ENCODE results near the gene SPAG16. TPM values are rescaled to one million over a fixed set of nuclear protein-coding genes. Genes with fewer than 3 reads are reported as not detected.

The SPAG16 gene
- polyA plus RNA-seq, 1 of the 3 experiments (the other 2 are of a cell fraction), result 29.5 TPM

DNA sequence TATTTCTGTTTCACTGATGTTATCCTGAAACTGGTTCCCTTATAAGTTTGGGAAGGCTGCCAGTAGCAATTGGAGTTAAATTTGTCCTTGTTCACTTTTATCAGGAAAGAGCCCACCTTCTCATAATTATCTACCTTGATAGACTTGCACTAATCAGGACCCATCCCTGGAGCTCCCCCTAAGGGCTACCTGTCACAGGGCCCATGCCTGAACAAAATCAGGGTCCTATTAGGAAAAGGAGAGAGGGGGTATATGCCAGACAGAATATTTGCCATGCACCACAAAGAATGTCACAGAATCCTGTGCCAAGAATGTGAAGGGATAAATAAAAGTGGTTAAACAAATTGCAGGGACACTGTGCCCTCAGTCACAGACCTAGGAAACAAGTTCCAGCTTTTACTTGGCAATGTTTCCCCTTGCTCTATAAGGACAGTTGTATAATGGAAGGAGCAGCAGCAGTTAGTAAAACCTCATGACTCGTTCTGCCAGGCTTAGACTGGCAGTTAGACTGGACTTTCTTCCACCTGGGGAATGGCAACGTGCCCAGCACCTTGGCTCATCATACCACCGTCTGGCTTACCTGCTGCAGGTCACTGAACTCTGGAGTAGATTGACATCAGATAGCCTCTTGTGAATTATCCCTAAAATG is 1094.3 kb downstream of the SPAG16 start:
- H2AFZ ChIP-seq (ENCODE audit: low read depth), result no peak overlapping the region
- peak overlapping the region in 1 of 2 experiments; percentile 53; a peak in 1 of 4 replicates for H3K27ac ChIP-seq (ENCODE audit: low read depth in 2 of 2, low read length in 1 of 2)
- TF ChIP-seq, protein P1, sequence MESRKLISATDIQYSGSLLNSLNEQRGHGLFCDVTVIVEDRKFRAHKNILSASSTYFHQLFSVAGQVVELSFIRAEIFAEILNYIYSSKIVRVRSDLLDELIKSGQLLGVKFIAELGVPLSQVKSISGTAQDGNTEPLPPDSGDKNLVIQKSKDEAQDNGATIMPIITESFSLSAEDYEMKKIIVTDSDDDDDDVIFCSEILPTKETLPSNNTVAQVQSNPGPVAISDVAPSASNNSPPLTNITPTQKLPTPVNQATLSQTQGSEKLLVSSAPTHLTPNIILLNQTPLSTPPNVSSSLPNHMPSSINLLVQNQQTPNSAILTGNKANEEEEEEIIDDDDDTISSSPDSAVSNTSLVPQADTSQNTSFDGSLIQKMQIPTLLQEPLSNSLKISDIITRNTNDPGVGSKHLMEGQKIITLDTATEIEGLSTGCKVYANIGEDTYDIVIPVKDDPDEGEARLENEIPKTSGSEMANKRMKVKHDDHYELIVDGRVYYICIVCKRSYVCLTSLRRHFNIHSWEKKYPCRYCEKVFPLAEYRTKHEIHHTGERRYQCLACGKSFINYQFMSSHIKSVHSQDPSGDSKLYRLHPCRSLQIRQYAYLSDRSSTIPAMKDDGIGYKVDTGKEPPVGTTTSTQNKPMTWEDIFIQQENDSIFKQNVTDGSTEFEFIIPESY (IDR thresholded peaks at IDR 0.05; ENCODE audit: borderline replicate concordance, low read depth), result no peak
- TF ChIP-seq SMC3 (IDR thresholded peaks at IDR 0.05; ENCODE audit: low read depth, low read length), result no peak
- no peak for TF ChIP-seq FOXJ3 (CRISPR knock-in tag; IDR thresholded peaks at IDR 0.05)
- TF ChIP-seq, protein P2, sequence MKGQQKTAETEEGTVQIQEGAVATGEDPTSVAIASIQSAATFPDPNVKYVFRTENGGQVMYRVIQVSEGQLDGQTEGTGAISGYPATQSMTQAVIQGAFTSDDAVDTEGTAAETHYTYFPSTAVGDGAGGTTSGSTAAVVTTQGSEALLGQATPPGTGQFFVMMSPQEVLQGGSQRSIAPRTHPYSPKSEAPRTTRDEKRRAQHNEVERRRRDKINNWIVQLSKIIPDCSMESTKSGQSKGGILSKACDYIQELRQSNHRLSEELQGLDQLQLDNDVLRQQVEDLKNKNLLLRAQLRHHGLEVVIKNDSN (IDR thresholded peaks at IDR 0.05; ENCODE audit: borderline replicate concordance, low read depth), result no peak
- no peak for TF ChIP-seq EP300 (IDR thresholded peaks at IDR 0.05; ENCODE audit: borderline replicate concordance in 1 of 2, low read depth in 1 of 2, low read length in 1 of 2)
- no peak for TF ChIP-seq POLR2AphosphoS5 (IDR thresholded peaks at IDR 0.05; ENCODE audit: low read depth, low read length)
- TF ChIP-seq, protein P3, sequence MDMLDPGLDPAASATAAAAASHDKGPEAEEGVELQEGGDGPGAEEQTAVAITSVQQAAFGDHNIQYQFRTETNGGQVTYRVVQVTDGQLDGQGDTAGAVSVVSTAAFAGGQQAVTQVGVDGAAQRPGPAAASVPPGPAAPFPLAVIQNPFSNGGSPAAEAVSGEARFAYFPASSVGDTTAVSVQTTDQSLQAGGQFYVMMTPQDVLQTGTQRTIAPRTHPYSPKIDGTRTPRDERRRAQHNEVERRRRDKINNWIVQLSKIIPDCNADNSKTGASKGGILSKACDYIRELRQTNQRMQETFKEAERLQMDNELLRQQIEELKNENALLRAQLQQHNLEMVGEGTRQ (IDR thresholded peaks at IDR 0.05; ENCODE audit: borderline replicate concordance, low read depth, low read length), result no peak
- TF ChIP-seq JUND (IDR thresholded peaks at IDR 0.05), result no peak
- TF ChIP-seq FOXM1 (IDR thresholded peaks at IDR 0.05; ENCODE audit: low read depth), result no peak
- TF ChIP-seq TAF1 (IDR thresholded peaks at IDR 0.05; ENCODE audit: borderline replicate concordance, low read depth, low read length), result no peak
- no peak; the same call in 1 of the 2 replicates for TF ChIP-seq RAD21 (IDR thresholded peaks at IDR 0.05; ENCODE audit: low read length)
- TF ChIP-seq FOSL2 (IDR thresholded peaks at IDR 0.05; ENCODE audit: borderline replicate concordance, low read depth), result no peak
- H3K9ac ChIP-seq, result no peak overlapping the region
- ChIA-PET POLR2A (no interaction called here), CTCF (no interaction called here)
- H3K4me3 ChIP-seq (ENCODE audit: low read depth in 2 of 2, low read length in 1 of 2), result no peak overlapping the region
- no peaks in the 10 kb centered on the region for H3K36me3 ChIP-seq (replicated peaks in 1 of 2; ENCODE audit: control insufficient read depth in 1 of 2, insufficient read depth in 2 of 2, low read length in 1 of 2)
- no peak overlapping the region for H3K4me2 ChIP-seq
- H3K9me3 ChIP-seq, result no peaks in the 10 kb centered on the region
- no peak for DNase-seq
- H3F3A ChIP-seq (replicated peaks; ENCODE audit: insufficient read depth), result no peaks in the 10 kb centered on the region
- WGBS (ENCODE audit: low lambda C conversion rate), result 25% methylated on average over 2 of the region's 3 CpGs
- peaks cover 0 to 3% of the 10 kb centered on the region in 2 experiments; a peak in 1 of 4 replicates for H3K4me1 ChIP-seq (ENCODE audit: control insufficient read depth in 1 of 2, insufficient read depth in 2 of 2, low read depth in 1 of 2, low read length in 1 of 2)
- no peaks in the 10 kb centered on the region for H3K79me2 ChIP-seq (ENCODE audit: insufficient read depth)
- no peaks in the 10 kb centered on the region for H3K9me2 ChIP-seq
- H3K27me3 ChIP-seq (ENCODE audit: insufficient read depth), result no peaks in the 10 kb centered on the region
- no peaks in the 10 kb centered on the region for H4K20me1 ChIP-seq (ENCODE audit: insufficient read depth)

DNA sequence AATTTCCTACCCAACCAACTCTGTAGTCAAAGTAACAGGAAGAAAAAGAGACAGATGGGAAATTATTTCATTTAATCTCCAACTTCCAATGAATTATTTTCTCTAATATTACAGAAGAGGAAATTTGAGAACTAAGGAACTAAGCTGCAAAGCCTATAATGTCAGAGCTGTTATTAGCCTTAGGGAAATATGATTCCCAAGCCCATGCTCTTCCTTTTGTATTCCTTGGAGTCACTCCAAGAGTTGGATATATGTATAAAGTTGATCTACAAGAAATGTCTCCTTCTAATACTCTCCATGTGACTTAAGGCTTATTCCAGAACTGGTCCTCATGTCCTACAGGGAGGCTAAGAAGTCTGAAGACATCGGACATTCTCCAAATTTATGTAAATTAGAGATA is 1095.0 kb downstream of the SPAG16 start:
- Histone ChIP-seq H4K20me1 (ENCODE audit: insufficient read depth) (no peaks in the 10 kb centered on the region), H3K27ac (ENCODE audit: low read depth in 2 of 2, low read length in 1 of 2) (peak overlapping the region in 1 of 2 experiments; percentile 53; a peak in 1 of 4 replicates), H3K9me3 (no peaks in the 10 kb centered on the region), H3K27me3 (ENCODE audit: insufficient read depth) (no peaks in the 10 kb centered on the region), H3K4me2 (no peak overlapping the region), H3K9ac (no peak overlapping the region), H3K4me3 (ENCODE audit: low read depth in 2 of 2, low read length in 1 of 2) (no peak overlapping the region), H3K79me2 (ENCODE audit: insufficient read depth) (no peaks in the 10 kb centered on the region), H2AFZ (ENCODE audit: low read depth) (no peak overlapping the region), H3K36me3 (replicated peaks in 1 of 2; ENCODE audit: control insufficient read depth in 1 of 2, insufficient read depth in 2 of 2, low read length in 1 of 2) (no peaks in the 10 kb centered on the region), H3K9me2 (no peaks in the 10 kb centered on the region), H3F3A (replicated peaks; ENCODE audit: insufficient read depth) (no peaks in the 10 kb centered on the region), H3K4me1 (ENCODE audit: control insufficient read depth in 1 of 2, insufficient read depth in 2 of 2, low read depth in 1 of 2, low read length in 1 of 2) (peaks cover 0 to 3% of the 10 kb centered on the region in 2 experiments; a peak in 1 of 4 replicates)
- 42% methylated on average over 1 of the region's 1 CpG for WGBS (ENCODE audit: low lambda C conversion rate)
- ChIA-PET CTCF (no interaction called here), POLR2A (no interaction called here)
- TF ChIP-seq FOXJ3 (CRISPR knock-in tag; IDR thresholded peaks at IDR 0.05) (no peak), RFX5 (IDR thresholded peaks at IDR 0.05; ENCODE audit: low read length) (no peak), SMC3 (IDR thresholded peaks at IDR 0.05; ENCODE audit: low read depth, low read length) (no peak), YY1 (IDR thresholded peaks at IDR 0.05; ENCODE audit: low read depth) (no peak)
- DNase-seq, result no peak
